Endothelial cell of umbilical vein (primary cell): ENCODE results near the gene TTBK1. TPM values are rescaled to one million over a fixed set of nuclear protein-coding genes. Genes with fewer than 3 reads are reported as not detected.

Source experiments
- BruUV-seq: library from RNA; stranded (reverse); fragments of 400-500 nt; replicated peaks from 2 replicates; lab custom pipeline; 2021; lab: Mats Ljungman, UMichigan
- CTCF ChIA-PET: fragments of 300-600, 350-600 bp; sonication (Branson Sonifier 250); formaldehyde crosslinking; loops from one replicate; lab custom pipeline; 2021; ENCODE audit warnings: antibody characterized with exemption, inconsistent platforms; lab: Charles Lee
- POLR2A ChIA-PET: fragments of 300-600, 350-600 bp; sonication (Branson Sonifier 250); formaldehyde crosslinking; loops from one replicate; lab custom pipeline; 2021; ENCODE audit warnings: antibody characterized with exemption, inconsistent platforms; lab: Charles Lee
- DNase-seq: peaks from one replicate; pipeline ENCODE4 v3.0.0-alpha.2; 2011; ENCODE audit warnings: low read depth, low spot score
- FAIRE-seq: peaks from 2 replicates; lab custom pipeline; 2011; peaks lifted over from hg19 to GRCh38; lab: Jason Lieb, UNC
- H2AFZ ChIP-seq: 2 replicates; pipeline ENCODE4 v1.6.0; 2012; ENCODE audit warnings: low read depth, low read length, control low read depth, inconsistent platforms
- H3K27ac ChIP-seq: 2 replicates; pipeline ENCODE4 v1.5.1; 2011; ENCODE audit warnings: low read depth, mild to moderate bottlenecking, control low read depth, low read length, moderate library complexity; ENCODE audit not compliant: insufficient read depth
- H3K27me3 ChIP-seq, 2 experiments: 2 replicates each; pipeline versions ENCODE4 v1.6.0 to v1.6.1; 2011; ENCODE audit warnings: low read length in 2 of 2, mixed read lengths in 1 of 2; ENCODE audit not compliant: control insufficient read depth in 2 of 2, insufficient read depth in 2 of 2
- H3K36me3 ChIP-seq, 2 experiments: 2 replicates in 1 of 2; 3 replicates in 1 of 2; pipeline ENCODE4 v1.5.1; 2011; ENCODE audit warnings: low read length in 2 of 2, mild to moderate bottlenecking in 1 of 2, moderate library complexity in 1 of 2; ENCODE audit not compliant: control insufficient read depth in 2 of 2, insufficient read depth in 2 of 2; ENCODE audit errors: extremely low read depth in 1 of 2
- H3K4me1 ChIP-seq: 3 replicates; pipeline ENCODE4 v1.5.1; 2011; ENCODE audit warnings: mild to moderate bottlenecking, low read length; ENCODE audit not compliant: control insufficient read depth, insufficient read depth; ENCODE audit errors: extremely low read depth
- H3K4me2 ChIP-seq: 2 replicates; pipeline ENCODE4 v1.6.1; 2011; ENCODE audit warnings: low read length, control low read depth, mixed read lengths; ENCODE audit not compliant: insufficient read depth
- H3K4me3 ChIP-seq, 3 experiments: fragments of 200-600 bp in 1 of 3; sonication (generic), shearing (Covaris generic) in 1 of 3; replicated peaks in 1 of 3; 2 replicates each; pipeline ENCODE4 v1.5.1; 2011 to 2016; ENCODE audit warnings: control low read depth in 3 of 3, low read length in 3 of 3, mild to moderate bottlenecking in 2 of 3, inconsistent platforms in 1 of 3, low read depth in 1 of 3, moderate library complexity in 1 of 3; ENCODE audit not compliant: insufficient read depth in 1 of 3
- H3K79me2 ChIP-seq: 2 replicates; pipeline ENCODE4 v1.6.0; 2012; ENCODE audit warnings: low read length, inconsistent platforms; ENCODE audit not compliant: control insufficient read depth, insufficient read depth
- H3K9ac ChIP-seq: replicated peaks from 2 replicates; pipeline ENCODE3; 2011; ENCODE audit warnings: low read length, control low read depth; ENCODE audit not compliant: insufficient read depth; ENCODE audit errors: extremely low read depth
- H3K9me1 ChIP-seq: replicated peaks from 3 replicates; pipeline ENCODE4 v1.6.0; 2011; ENCODE audit warnings: mild to moderate bottlenecking, low read length; ENCODE audit not compliant: control insufficient read depth, insufficient read depth; ENCODE audit errors: extremely low read depth
- H3K9me3 ChIP-seq: replicated peaks from 2 replicates; pipeline ENCODE4 v1.5.1; 2012; ENCODE audit warnings: low read length, inconsistent platforms; ENCODE audit not compliant: control insufficient read depth, insufficient read depth
- H4K20me1 ChIP-seq: replicated peaks from 2 replicates; pipeline ENCODE3; 2011; ENCODE audit warnings: mild to moderate bottlenecking, low read length; ENCODE audit not compliant: control insufficient read depth, insufficient read depth; ENCODE audit errors: extremely low read depth
- EZH2 ChIP-seq: IDR thresholded peaks from 2 replicates; pipeline ENCODE4 v1.6.1; 2012; ENCODE audit warnings: borderline replicate concordance, low read depth, mild to moderate bottlenecking, moderate library complexity, low read length, inconsistent platforms; ENCODE audit not compliant: severe bottlenecking
- FOS ChIP-seq: IDR thresholded peaks from 2 replicates; pipeline ENCODE4 v1.6.1; 2011; ENCODE audit warnings: mild to moderate bottlenecking, low read length, moderate library complexity, borderline replicate concordance; ENCODE audit not compliant: insufficient read depth
- POLR2A ChIP-seq: IDR thresholded peaks from 2 replicates; pipeline ENCODE4 v1.6.1; 2012; ENCODE audit warnings: low read depth, mild to moderate bottlenecking, control low read depth, low read length
- POLR2AphosphoS5 ChIP-seq: IDR thresholded peaks from 2 replicates; pipeline ENCODE4 v1.6.1; 2012; ENCODE audit warnings: low read depth, mild to moderate bottlenecking, control low read depth, low read length, moderate library complexity; ENCODE audit not compliant: insufficient read depth
- dilution Hi-C: fragments of 300-500 bp; cut with MboI; formaldehyde crosslinking; loops from one replicate; pipeline ENCODE4 v1.15.0; 2019; ENCODE audit warnings: low sequenced_read_pairs; ENCODE audit not compliant: extremely low pct_ligation_motif_present
- intact Hi-C: fragments of 100-400 bp; cut with micrococcal nuclease; formaldehyde crosslinking; loops from one replicate; pipeline ENCODE4 v1.10.0; 2022
- polyA plus RNA-seq, 4 experiments: library from polyadenylated mRNA; depleted of rRNA in 3 of 4; stranded (reverse) in 3 of 4; unstranded in 1 of 4; fragments of >200 nt; gene quantifications; 2 replicates each; pipeline versions ENCODE4 v1.2.1 to v1.2.3, GENCODE V29; 2011 to 2012; ENCODE audit warnings: missing spikeins in 1 of 4
- total RNA-seq: library from RNA; stranded (reverse); gene quantifications from 2 replicates; pipeline ENCODE4 v1.2.3, GENCODE V29; 2021
- TF ChIP-seq, protein P1 (sequence below): IDR thresholded peaks from 2 replicates; pipeline ENCODE4 v1.6.1; 2011; ENCODE audit not compliant: insufficient read depth, insufficient read length

Gene TTBK1
- total and polyA plus RNA-seq, 2 donors (not counting 3 experiments of a cell fraction or from before 2014, with no cell fraction given) = 0.06 TPM; not detected in 1

DNA sequence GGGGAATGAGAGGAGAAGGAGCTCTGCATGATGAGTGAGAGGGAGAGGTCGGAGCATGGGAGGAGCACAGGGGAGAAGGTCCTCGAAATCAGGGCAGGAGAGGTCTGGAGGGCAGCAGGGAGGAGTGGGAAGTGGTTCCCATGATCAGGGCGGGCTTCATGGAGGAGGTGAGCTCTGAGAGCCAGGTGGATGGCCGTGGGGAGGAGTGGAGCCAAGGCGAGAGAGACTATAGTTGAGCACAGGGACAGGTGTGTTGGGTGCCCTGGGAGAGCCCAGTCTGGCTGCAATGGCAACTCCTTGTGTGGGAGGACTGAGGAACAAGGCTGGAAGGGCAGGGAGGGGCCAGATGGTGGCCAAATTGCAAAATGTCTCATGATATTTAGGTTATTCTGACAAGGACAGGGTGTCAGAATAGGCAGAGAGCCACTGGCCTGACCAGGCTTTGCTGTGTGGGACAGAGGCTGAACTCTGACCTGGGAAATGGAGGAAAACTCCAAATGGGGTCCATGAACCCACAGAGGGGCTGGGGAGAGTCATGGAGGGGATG is 21.4 kb downstream of the TTBK1 start:
- Histone ChIP-seq H3K9me3 (no peaks in the 10 kb centered on the region), H3K9me1 (no peaks in the 10 kb centered on the region), H4K20me1 (no peaks in the 10 kb centered on the region), H3K4me3 (no peak overlapping the region), H3K36me3 (no peaks in the 10 kb centered on the region), H3K27ac (no peak overlapping the region), H3K27me3 (peaks cover 10 to 11% of the 10 kb centered on the region in 2 experiments), H3K4me2 (no peak overlapping the region), H2AFZ (no peak overlapping the region), H3K9ac (no peak overlapping the region), H3K4me1 (no peaks in the 10 kb centered on the region), H3K79me2 (no peaks in the 10 kb centered on the region)
- CTCF ChIA-PET = interaction anchor here (1.1 to 4.0 kb wide), 10 partner anchors 8 to 232 kb away, joined by 3 to 49 read pairs (median 7); partner anchors contain the start of genes DLK2, DNPH1 and ZNF318
- no peak for DNase-seq
- intact Hi-C loops (no loop called here), dilution Hi-C loops (no loop called here)
- TF ChIP-seq POLR2AphosphoS5 (no peak), FOS (no peak), EZH2 (no peak)
- TF ChIP-seq, protein P1, sequence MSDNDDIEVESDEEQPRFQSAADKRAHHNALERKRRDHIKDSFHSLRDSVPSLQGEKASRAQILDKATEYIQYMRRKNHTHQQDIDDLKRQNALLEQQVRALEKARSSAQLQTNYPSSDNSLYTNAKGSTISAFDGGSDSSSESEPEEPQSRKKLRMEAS = no peak
- no TSS peak for BruUV-seq
- FAIRE-seq = no peak
- POLR2A ChIA-PET = no interaction called here

DNA sequence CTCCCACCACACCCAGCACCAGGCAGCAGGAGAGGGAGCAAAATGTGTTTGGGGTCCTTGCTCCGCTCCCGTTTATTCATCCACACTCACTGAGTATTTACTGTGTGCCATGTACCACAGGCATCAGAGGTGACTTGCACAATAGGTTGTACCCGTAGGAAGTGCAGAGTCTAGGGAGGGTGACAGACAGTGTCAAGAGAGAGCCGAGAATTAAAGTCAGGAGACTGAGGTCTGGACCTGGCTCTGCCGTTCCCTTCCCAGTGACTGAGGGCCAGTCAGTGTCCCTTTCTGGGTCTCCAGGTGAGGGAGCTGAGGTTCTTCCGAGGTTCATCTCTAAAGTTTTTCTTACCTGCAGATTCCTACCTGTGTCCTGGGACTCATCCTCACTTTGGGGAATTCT is 22.3 kb downstream of the TTBK1 start:
- TF ChIP-seq POLR2AphosphoS5 (no peak), POLR2A (no peak)
- intact Hi-C loops (no loop called here), dilution Hi-C loops (no loop called here)
- H3K4me2 ChIP-seq = no peak overlapping the region
- H3K27me3 ChIP-seq = peaks cover 14% of the 10 kb centered on the region in 2 experiments
- no peak overlapping the region for H3K4me3 ChIP-seq
- ChIA-PET POLR2A (no interaction called here), CTCF (interaction anchor here (0.7 kb wide), 1 partner anchor 68 kb away, joined by 4 read pairs; no protein-coding TSS in a partner anchor)
- H3K27ac ChIP-seq = no peak overlapping the region
- H3K9me3 ChIP-seq = no peaks in the 10 kb centered on the region
- FAIRE-seq (no peak), DNase-seq (no peak)
- no peak overlapping the region for H2AFZ ChIP-seq
- no peaks in the 10 kb centered on the region for H3K9me1 ChIP-seq
- H3K4me1 ChIP-seq = no peaks in the 10 kb centered on the region
- H3K36me3 ChIP-seq = no peaks in the 10 kb centered on the region
- H4K20me1 ChIP-seq = no peaks in the 10 kb centered on the region
- no peak overlapping the region for H3K9ac ChIP-seq
- no TSS peak for BruUV-seq
- no peaks in the 10 kb centered on the region for H3K79me2 ChIP-seq
